Endothelial cell of umbilical vein (primary cell): Measurements from ENCODE around the gene ESRRA. TPM values are rescaled to one million over a fixed set of nuclear protein-coding genes. Genes with fewer than 3 reads are reported as not detected.

ENCODE experiments used
- BruUV-seq: library from RNA; stranded (reverse); fragments of 400-500 nt; replicated peaks from 2 replicates; lab custom pipeline; 2021; lab: Mats Ljungman, UMichigan
- CTCF ChIA-PET: fragments of 300-600, 350-600 bp; sonication (Branson Sonifier 250); formaldehyde crosslinking; loops from one replicate; lab custom pipeline; 2021; ENCODE audit warnings: antibody characterized with exemption, inconsistent platforms; lab: Charles Lee
- POLR2A ChIA-PET: fragments of 300-600, 350-600 bp; sonication (Branson Sonifier 250); formaldehyde crosslinking; loops from one replicate; lab custom pipeline; 2021; ENCODE audit warnings: antibody characterized with exemption, inconsistent platforms; lab: Charles Lee
- DNase-seq: peaks from one replicate; pipeline ENCODE4 v3.0.0-alpha.2; 2011; ENCODE audit warnings: low read depth, low spot score
- FAIRE-seq: peaks from 2 replicates; lab custom pipeline; 2011; peaks lifted over from hg19 to GRCh38; lab: Jason Lieb, UNC
- H2AFZ ChIP-seq: 2 replicates; pipeline ENCODE4 v1.6.0; 2012; ENCODE audit warnings: low read depth, low read length, control low read depth, inconsistent platforms
- H3K27ac ChIP-seq: 2 replicates; pipeline ENCODE4 v1.5.1; 2011; ENCODE audit warnings: low read depth, mild to moderate bottlenecking, control low read depth, low read length, moderate library complexity; ENCODE audit not compliant: insufficient read depth
- H3K27me3 ChIP-seq, 2 experiments: 2 replicates each; pipeline versions ENCODE4 v1.6.0 to v1.6.1; 2011; ENCODE audit warnings: low read length in 2 of 2, mixed read lengths in 1 of 2; ENCODE audit not compliant: control insufficient read depth in 2 of 2, insufficient read depth in 2 of 2
- H3K36me3 ChIP-seq, 2 experiments: 2 replicates in 1 of 2; 3 replicates in 1 of 2; pipeline ENCODE4 v1.5.1; 2011; ENCODE audit warnings: low read length in 2 of 2, mild to moderate bottlenecking in 1 of 2, moderate library complexity in 1 of 2; ENCODE audit not compliant: control insufficient read depth in 2 of 2, insufficient read depth in 2 of 2; ENCODE audit errors: extremely low read depth in 1 of 2
- H3K4me1 ChIP-seq: 3 replicates; pipeline ENCODE4 v1.5.1; 2011; ENCODE audit warnings: mild to moderate bottlenecking, low read length; ENCODE audit not compliant: control insufficient read depth, insufficient read depth; ENCODE audit errors: extremely low read depth
- H3K4me2 ChIP-seq: 2 replicates; pipeline ENCODE4 v1.6.1; 2011; ENCODE audit warnings: low read length, control low read depth, mixed read lengths; ENCODE audit not compliant: insufficient read depth
- H3K4me3 ChIP-seq, 3 experiments: fragments of 200-600 bp in 1 of 3; sonication (generic), shearing (Covaris generic) in 1 of 3; replicated peaks in 1 of 3; 2 replicates each; pipeline ENCODE4 v1.5.1; 2011 to 2016; ENCODE audit warnings: control low read depth in 3 of 3, low read length in 3 of 3, mild to moderate bottlenecking in 2 of 3, inconsistent platforms in 1 of 3, low read depth in 1 of 3, moderate library complexity in 1 of 3; ENCODE audit not compliant: insufficient read depth in 1 of 3
- H3K79me2 ChIP-seq: 2 replicates; pipeline ENCODE4 v1.6.0; 2012; ENCODE audit warnings: low read length, inconsistent platforms; ENCODE audit not compliant: control insufficient read depth, insufficient read depth
- H3K9ac ChIP-seq: replicated peaks from 2 replicates; pipeline ENCODE3; 2011; ENCODE audit warnings: low read length, control low read depth; ENCODE audit not compliant: insufficient read depth; ENCODE audit errors: extremely low read depth
- H3K9me1 ChIP-seq: replicated peaks from 3 replicates; pipeline ENCODE4 v1.6.0; 2011; ENCODE audit warnings: mild to moderate bottlenecking, low read length; ENCODE audit not compliant: control insufficient read depth, insufficient read depth; ENCODE audit errors: extremely low read depth
- H3K9me3 ChIP-seq: replicated peaks from 2 replicates; pipeline ENCODE4 v1.5.1; 2012; ENCODE audit warnings: low read length, inconsistent platforms; ENCODE audit not compliant: control insufficient read depth, insufficient read depth
- H4K20me1 ChIP-seq: replicated peaks from 2 replicates; pipeline ENCODE3; 2011; ENCODE audit warnings: mild to moderate bottlenecking, low read length; ENCODE audit not compliant: control insufficient read depth, insufficient read depth; ENCODE audit errors: extremely low read depth
- CTCF ChIP-seq, 2 donors: IDR thresholded peaks; 1 replicate in 1 of 2; 2 replicates in 1 of 2; pipeline ENCODE4 v1.5.1; 2011; ENCODE audit warnings: low read length in 2 of 2, mild to moderate bottlenecking in 2 of 2, moderate library complexity in 2 of 2, control low read depth in 1 of 2, inconsistent platforms in 1 of 2, low read depth in 1 of 2; ENCODE audit not compliant: insufficient read depth in 1 of 2; ENCODE audit errors: extremely low read depth in 1 of 2
- EZH2 ChIP-seq: IDR thresholded peaks from 2 replicates; pipeline ENCODE4 v1.6.1; 2012; ENCODE audit warnings: borderline replicate concordance, low read depth, mild to moderate bottlenecking, moderate library complexity, low read length, inconsistent platforms; ENCODE audit not compliant: severe bottlenecking
- dilution Hi-C: fragments of 300-500 bp; cut with MboI; formaldehyde crosslinking; loops from one replicate; pipeline ENCODE4 v1.15.0; 2019; ENCODE audit warnings: low sequenced_read_pairs; ENCODE audit not compliant: extremely low pct_ligation_motif_present
- intact Hi-C: fragments of 100-400 bp; cut with micrococcal nuclease; formaldehyde crosslinking; loops from one replicate; pipeline ENCODE4 v1.10.0; 2022
- polyA plus RNA-seq, 4 experiments: library from polyadenylated mRNA; depleted of rRNA in 3 of 4; stranded (reverse) in 3 of 4; unstranded in 1 of 4; fragments of >200 nt; gene quantifications; 2 replicates each; pipeline versions ENCODE4 v1.2.1 to v1.2.3, GENCODE V29; 2011 to 2012; ENCODE audit warnings: missing spikeins in 1 of 4
- total RNA-seq: library from RNA; stranded (reverse); gene quantifications from 2 replicates; pipeline ENCODE4 v1.2.3, GENCODE V29; 2021

ESRRA gene
- total and polyA plus RNA-seq, 2 donors (not counting 3 experiments of a cell fraction or from before 2014, with no cell fraction given): 17.2 to 37.4 TPM

DNA sequence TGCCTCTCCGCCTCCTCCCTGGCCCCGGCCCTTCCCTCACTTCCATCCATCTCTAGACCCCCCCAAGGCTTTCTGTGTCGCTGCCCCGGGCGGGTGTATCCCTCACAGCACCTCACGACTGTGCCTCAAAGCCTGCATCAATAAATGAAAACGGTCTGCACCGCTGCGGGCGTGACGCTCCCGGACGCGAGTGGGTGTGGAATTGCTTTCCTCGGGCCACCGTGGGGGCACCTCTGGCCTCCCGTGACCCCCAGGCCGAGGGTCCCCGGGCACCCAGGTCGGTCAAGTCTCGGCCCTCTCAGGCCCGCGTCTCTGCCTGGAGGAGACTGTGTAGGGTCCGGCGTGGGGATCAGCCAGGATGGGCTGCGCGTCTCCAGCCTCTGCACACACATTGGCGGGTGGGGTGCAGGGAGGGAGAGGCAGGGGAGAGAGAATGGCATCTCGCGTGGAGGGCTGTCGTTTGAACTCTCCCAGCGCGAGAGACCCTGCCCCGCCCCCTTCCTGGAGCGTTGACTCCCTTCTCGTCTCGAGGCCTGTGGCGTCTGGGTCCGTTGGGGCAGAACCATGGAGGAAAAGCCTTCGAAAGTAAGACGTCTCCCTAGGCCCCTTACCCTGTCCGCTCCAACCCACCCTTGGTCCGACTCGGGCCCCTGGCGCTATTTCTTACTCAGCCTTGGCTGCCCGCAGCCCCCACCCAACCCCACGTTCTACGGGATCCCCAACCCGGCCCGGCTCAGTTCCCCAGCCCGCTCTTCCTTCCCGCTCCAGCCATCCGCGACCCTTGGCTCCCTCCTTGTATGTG, 5.3 kb upstream of the ESRRA start, which contains the start of gene CATSPERZ:
Gene CATSPERZ (plus strand): TSS at position 512 of the 802 bp plus-strand sequence. CDS start 53 bp downstream, at position 565.
- Histone ChIP-seq H4K20me1 (no peaks in the 10 kb centered on the region), H2AFZ (peak within 1 kb of the TSS; percentile 50), H3K79me2 (no peaks in the 10 kb centered on the region), H3K4me1 (peaks cover 17% of the 10 kb centered on the region), H3K9me3 (no peaks in the 10 kb centered on the region), H3K4me3 (peak within 1 kb of the TSS in 2 of 3 experiments; percentile 7 to 15), H3K9ac (no peak within 1 kb of the TSS), H3K9me1 (no peaks in the 10 kb centered on the region), H3K27ac (no peak within 1 kb of the TSS), H3K4me2 (peak within 1 kb of the TSS; percentile 54), H3K27me3 (peaks cover 37 to 56% of the 10 kb centered on the region in 2 experiments), H3K36me3 (no peaks in the 10 kb centered on the region)
- dilution Hi-C loops (no loop called here), intact Hi-C loops (loop anchor here (5.0 kb wide), 1 partner anchor 463 kb away; the partner anchor contains the start of gene MARK2)
- TF ChIP-seq CTCF (IDR thresholded peaks at IDR 0.05; ENCODE audit: extremely low read depth in 1 of 2, insufficient read depth in 1 of 2, low read depth in 1 of 2, low read length in 2 of 2) (no peak), EZH2 (peak; percentile 91)
- CTCF ChIA-PET: interaction anchor here (0.7 to 6.7 kb wide), 43 partner anchors 7 to 374 kb away, joined by 3 to 413 read pairs (median 5); partner anchors contain the start of genes BAD, FERMT3, FKBP2 and GPR137
- POLR2A ChIA-PET: no interaction called here
- DNase-seq (no peak), FAIRE-seq (no peak)
- BruUV-seq: no TSS peak
